DND-41 (cell line): Measurements from ENCODE around the gene CTBP2.

Experiments used
- CTCF ChIP-seq: IDR thresholded peaks from 2 replicates; pipeline ENCODE4 v1.5.1; 2012; ENCODE audit warnings: borderline replicate concordance, low read length, moderate library complexity, mild to moderate bottlenecking; ENCODE audit not compliant: poor library complexity, severe bottlenecking; ENCODE audit errors: extremely low read depth
- EZH2 ChIP-seq: IDR thresholded peaks from 3 replicates; pipeline ENCODE4 v1.6.1; 2012; ENCODE audit warnings: borderline replicate concordance, low read depth, mild to moderate bottlenecking, moderate library complexity, low read length, inconsistent platforms; ENCODE audit not compliant: severe bottlenecking

GRCh38 chr10:125071008-125071407 is 89.4 kb downstream of the CTBP2 start:
- no peak for TF ChIP-seq CTCF
- no peak for TF ChIP-seq EZH2
